ENCODE measurements around the gene EDIL3.
A peak's percentile ranks its signal among the peaks of the same experiment; 100 is the strongest.
"Not testable (repeated sequence)": the region's sequence is repeated elsewhere in the genome, so short reads cannot be mapped to it uniquely, and the experiment has no call there.

EDIL3 gene

DNA sequence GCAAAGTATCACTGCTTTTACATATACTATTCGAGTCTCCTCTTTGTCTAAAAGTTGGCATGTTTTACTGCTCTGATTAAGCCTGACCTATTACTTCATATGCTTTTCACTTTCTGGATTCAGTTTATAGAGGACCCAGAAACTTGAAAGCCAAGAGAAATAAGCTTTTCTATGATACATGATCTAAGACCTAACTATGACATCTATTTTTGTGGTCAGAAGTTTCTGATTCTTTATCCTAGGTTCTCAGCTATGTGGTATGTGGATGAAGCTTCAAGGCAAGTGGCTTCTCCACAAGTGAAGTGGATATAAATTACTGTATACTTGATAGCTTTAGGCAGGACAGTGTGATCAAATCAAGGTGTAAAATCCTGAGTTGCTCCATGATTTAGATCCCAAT is 6.3 kb downstream of the EDIL3 start:
- peak; percentile 87 for DNase-seq (ENCODE audit: low read depth)

- DNase-seq (ENCODE audit: low read depth): no peak
Observed at GRCh38 chr5:84376346-84376745, 8.3 kb downstream of the EDIL3 start.

DNA sequence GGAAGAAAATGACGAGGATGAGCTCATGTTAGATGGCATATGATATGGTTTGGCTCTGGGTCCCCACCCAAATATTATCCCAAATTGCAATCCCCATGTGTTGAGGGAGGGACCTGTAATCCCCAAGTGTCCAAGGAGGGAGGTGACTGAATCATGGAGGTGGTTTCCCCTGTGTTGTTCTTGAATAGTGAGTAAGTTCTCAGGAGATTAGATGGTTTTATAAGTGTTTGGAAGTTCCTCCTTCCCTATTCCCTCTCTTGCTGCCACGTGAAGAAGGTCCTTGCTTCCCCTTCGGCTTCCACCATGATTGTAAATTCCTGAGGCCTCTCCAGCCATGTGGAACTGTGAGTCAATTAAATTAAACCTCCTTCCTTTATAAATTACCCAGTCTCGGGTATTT is 10.1 kb downstream of the EDIL3 start:
- DNase-seq (ENCODE audit: low read depth): no peak

DNA sequence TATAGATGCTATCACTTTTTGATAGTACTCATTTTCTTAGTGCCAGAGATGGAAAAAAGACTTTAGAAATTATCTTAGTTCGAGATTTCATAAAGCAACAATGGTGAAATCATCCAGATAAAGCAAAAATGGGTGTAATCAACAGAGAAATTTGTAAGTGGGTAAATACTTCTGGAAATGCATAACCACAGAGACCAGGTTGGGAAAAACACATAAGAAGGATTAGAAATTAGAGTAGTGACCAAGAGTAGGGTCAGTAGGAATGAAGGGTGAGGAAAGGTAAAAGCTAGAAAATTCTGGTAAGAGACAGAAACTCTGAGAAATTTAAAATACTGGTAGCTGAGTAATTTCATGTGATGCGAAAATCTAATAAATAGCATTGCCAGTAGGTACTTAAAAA is 11.2 kb downstream of the EDIL3 start:
- DNase-seq (ENCODE audit: low read depth): no peak

DNA sequence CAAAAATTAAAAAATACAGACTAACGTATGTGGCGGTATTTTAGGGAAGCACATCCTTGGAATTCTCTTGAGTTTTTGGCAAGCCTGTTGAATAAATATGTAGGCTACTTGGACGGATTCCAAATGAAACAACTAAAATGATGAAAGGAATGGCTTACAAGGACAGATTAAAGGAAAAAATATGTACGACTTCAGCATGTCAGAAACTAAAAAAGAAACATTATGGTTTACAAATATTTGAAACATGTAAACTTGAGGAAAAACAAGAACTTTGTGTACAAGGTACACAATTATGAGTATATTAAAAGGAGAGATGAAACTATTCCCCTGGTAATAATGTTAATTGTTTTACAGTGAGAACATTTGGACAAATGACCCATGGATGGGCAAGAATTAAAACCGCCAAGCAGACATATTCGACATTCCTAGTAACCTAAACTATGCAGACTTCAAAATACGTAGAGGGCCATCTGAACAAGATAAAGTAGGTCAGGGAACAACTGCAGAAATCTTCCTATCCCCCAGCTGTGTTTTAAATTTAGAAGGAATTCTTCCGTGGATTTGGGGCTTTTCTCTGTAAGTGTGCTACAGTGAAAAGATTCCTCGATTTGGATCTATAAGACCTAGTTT is 12.5 kb downstream of the EDIL3 start:
- peak; percentile 84 for DNase-seq (ENCODE audit: low read depth)

GRCh38 chr5:84370176-84370575 is 14.5 kb downstream of the EDIL3 start:
- DNase-seq (ENCODE audit: low read depth): no peak

- DNase-seq (ENCODE audit: low read depth): no peak
Observed at GRCh38 chr5:84364043-84364442, 20.6 kb downstream of the EDIL3 start.

DNA sequence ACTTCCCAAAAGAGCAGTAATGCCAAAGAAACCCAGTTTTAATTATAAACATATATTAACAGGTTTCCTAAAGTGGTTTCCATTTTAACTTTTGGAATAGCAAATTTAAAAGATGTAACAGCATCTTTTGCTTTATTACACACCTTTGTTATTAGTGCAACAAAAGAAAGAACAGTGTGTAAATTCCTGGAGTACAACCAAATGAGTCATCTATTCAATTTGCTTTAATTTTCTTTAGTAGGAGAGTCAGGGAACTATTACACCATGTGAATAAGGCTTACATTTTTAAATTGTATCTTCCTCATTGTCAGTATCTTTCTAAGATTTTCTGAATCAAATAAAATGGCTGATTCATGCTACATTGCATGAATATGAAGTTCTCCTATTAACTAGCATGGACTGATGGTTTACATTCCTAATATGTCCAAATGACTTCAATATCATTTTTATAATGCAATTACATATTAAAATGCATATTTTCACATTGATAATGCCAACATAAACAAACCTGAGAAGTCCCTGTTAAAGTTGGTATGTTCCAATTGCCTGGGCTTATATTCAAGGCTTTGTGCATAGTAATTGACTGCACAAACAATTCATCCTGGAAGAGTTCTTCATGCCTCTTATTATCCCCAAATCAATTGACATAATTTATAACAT is 22.5 kb downstream of the EDIL3 start:
- no peak for DNase-seq (ENCODE audit: low read depth)

- DNase-seq (ENCODE audit: low read depth): no peak
Observed at GRCh38 chr5:84361572-84361971, 23.1 kb downstream of the EDIL3 start.

- DNase-seq (ENCODE audit: low read depth): no peak
Observed at GRCh38 chr5:84360056-84360455, 24.6 kb downstream of the EDIL3 start.

DNA sequence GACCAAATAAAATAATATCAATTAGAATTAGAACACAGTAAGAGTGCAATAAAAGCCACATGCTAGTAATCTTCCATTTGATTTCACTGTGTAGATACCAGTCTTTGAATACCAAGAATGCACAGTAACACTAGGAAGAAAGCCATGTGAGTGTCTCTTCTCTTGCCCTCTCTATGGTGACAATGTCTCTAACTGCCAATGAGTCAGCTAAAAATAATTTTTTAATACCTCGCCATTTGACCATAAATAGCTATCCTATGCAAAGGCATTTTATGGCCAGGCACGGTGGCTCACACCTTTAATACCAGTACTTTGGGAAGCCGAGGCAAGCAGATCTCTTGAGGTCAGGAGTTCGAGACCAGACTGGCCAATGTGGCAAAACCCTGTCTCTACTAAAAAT is 30.6 kb downstream of the EDIL3 start:
- no peak for DNase-seq (ENCODE audit: low read depth)

GRCh38 chr5:84344788-84345187 is 39.9 kb downstream of the EDIL3 start:
- DNase-seq (ENCODE audit: low read depth): no peak

DNA sequence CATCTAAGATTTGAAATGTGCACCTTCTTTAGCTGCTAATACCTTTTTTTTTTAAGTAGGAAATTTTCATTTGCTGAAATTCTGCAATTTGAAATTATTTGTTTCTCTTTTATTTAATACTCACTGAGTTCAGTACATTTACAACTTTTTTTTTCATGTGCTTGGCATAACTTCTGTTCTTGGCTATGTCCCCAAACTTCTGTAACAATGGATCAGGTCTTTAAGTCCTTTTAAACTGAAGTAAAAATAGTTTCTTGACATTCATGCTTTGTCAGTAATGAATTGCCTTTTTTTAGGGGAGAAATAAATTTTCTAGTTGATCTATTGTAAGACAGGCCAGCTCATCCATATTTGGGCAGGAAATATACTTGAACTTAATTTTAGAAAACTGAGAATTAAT is 41.5 kb downstream of the EDIL3 start:
- DNase-seq (ENCODE audit: low read depth): no peak

DNA sequence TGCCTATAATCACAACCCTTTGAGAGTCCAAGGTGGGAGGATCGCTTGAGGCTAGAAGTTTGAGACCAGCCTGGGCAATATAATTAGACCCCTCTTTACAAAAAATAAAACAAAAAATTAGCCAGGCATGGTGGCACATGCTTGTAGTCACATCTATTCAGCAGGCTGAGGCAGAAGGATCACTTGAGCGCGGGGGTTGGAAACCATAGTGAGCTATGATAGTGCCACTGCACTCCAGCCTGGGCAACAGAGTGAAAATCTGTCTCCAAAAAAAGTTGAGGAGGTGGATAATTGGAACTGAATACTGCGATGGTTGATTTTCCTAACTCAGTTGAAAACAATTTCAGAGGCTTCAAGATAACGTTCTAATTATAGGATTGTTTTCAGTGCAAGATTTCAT is 52.6 kb downstream of the EDIL3 start:
- DNase-seq (ENCODE audit: low read depth): no peak

DNA sequence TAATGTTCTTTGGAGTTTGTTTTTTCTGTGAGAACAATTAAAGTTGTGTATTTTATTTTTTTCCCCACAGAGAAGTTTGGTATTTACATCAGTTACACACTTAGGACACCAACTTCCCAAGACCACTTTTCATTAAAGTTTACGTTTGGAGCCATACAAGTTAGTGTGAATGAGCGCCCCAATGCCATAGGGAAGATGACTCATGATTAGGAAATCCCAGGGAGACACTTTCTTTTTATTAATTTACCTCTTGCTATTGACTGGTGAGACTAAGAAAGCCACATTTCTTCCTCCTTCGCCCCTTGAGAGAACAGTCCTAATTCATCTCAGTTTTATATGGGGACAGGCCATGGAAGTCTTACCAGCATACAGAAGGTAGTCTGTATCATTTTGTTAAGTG is 57.1 kb downstream of the EDIL3 start:
- no peak for DNase-seq (ENCODE audit: low read depth)

GRCh38 chr5:84322646-84323045 is 62.0 kb downstream of the EDIL3 start:
- DNase-seq (ENCODE audit: low read depth): no peak

DNA sequence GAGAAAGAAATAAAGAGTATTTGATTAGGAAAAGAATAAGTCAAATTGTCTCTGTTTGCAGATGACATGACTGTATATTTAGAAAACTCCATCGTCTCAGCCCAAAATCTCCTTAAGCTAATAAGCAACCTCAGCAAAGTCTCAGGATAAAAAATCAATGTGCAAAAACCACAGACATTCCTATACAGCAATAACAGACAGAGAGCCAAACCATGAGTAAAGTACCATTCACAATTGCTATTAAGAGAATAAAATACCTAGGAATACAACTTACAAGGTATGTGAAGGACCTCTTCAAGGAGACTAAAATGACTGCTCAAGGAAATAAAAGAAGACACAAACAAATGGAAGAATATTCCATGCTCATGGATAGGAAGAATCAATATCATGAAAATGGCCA is 66.9 kb downstream of the EDIL3 start:
- DNase-seq (ENCODE audit: low read depth): not testable (repeated sequence)

- not testable (repeated sequence) for DNase-seq (ENCODE audit: low read depth)
Observed at GRCh38 chr5:84312280-84312679, 72.4 kb downstream of the EDIL3 start.

- DNase-seq (ENCODE audit: low read depth): not testable (repeated sequence)
Observed at GRCh38 chr5:84309850-84310249, 74.8 kb downstream of the EDIL3 start.

DNA sequence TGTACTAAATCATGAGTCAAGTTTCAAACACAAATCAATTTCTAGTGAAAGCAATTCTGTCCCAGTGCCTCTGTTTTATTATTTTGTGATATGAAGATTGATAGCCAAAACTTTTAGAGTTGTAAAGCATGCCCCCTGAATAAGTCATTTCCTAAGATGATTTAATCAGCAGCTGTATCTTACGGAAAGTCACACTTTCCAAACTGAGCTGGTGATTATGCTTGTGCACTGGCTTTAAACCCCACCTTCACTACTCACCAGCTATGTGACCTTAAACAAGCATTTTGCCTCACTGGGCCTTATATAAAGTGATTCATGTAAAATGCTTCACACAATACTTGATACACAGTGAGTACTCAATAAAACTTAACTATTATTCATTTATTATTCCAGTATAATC is 78.1 kb downstream of the EDIL3 start:
- DNase-seq (ENCODE audit: low read depth): no peak

- no peak for DNase-seq (ENCODE audit: low read depth)
Observed at GRCh38 chr5:84304599-84304998, 80.1 kb downstream of the EDIL3 start.

GRCh38 chr5:84303315-84303714 is 81.4 kb downstream of the EDIL3 start:
- DNase-seq (ENCODE audit: low read depth): no peak

- no peak for DNase-seq (ENCODE audit: low read depth)
Observed at GRCh38 chr5:84301535-84301934, 83.1 kb downstream of the EDIL3 start.

GRCh38 chr5:84299959-84300358 is 84.7 kb downstream of the EDIL3 start:
- no peak for DNase-seq (ENCODE audit: low read depth)
